Activated CD8-positive, alpha-beta memory T cell treated with anti-CD3 and anti-CD28 coated beads, Interleukin-2, amount 50 U/mL, for 48 hours (primary cell): ENCODE results near the gene HACL1.
"Not testable (repeated sequence)": the region's sequence is repeated elsewhere in the genome, so short reads cannot be mapped to it uniquely, and the experiment has no call there.

Source experiments
- DNase-seq: peaks from one replicate; pipeline ENCODE4 v3.0.0-alpha.2; 2020

HACL1 gene

GRCh38 chr3:15578289-15578867, 23.0 kb downstream of the HACL1 start:
- DNase-seq: no peak

GRCh38 chr3:15576475-15576874, 24.9 kb downstream of the HACL1 start:
- no peak for DNase-seq

GRCh38 chr3:15575446-15575845, 25.9 kb downstream of the HACL1 start:
- DNase-seq: no peak

- no peak for DNase-seq
Measured at GRCh38 chr3:15572138-15572537, 29.2 kb downstream of the HACL1 start.

GRCh38 chr3:15563190-15563589, 38.2 kb downstream of the HACL1 start:
- DNase-seq: no peak

GRCh38 chr3:15562560-15562959, 38.8 kb downstream of the HACL1 start:
- no peak for DNase-seq

- DNase-seq: no peak
Measured at GRCh38 chr3:15558581-15558980, 42.8 kb downstream of the HACL1 start.

GRCh38 chr3:15557511-15557946, 43.8 kb downstream of the HACL1 start:
- DNase-seq: no peak

- DNase-seq: no peak
Measured at GRCh38 chr3:15556512-15556911, 44.9 kb downstream of the HACL1 start.

GRCh38 chr3:15553749-15554148, 47.6 kb downstream of the HACL1 start:
- no peak for DNase-seq

GRCh38 chr3:15551902-15552301, 49.5 kb downstream of the HACL1 start:
- DNase-seq: no peak

GRCh38 chr3:15549846-15550245, 51.5 kb downstream of the HACL1 start:
- DNase-seq: no peak

GRCh38 chr3:15542614-15543013, 58.8 kb downstream of the HACL1 start:
- no peak for DNase-seq

- DNase-seq: no peak
Measured at GRCh38 chr3:15541371-15541770, 60.0 kb downstream of the HACL1 start.

GRCh38 chr3:15539066-15539465, 62.3 kb downstream of the HACL1 start:
- no peak for DNase-seq

- no peak for DNase-seq
Measured at GRCh38 chr3:15538345-15538744, 63.0 kb downstream of the HACL1 start.

- DNase-seq: no peak
Measured at GRCh38 chr3:15536856-15537255, 64.5 kb downstream of the HACL1 start.

- peak; percentile 34 for DNase-seq
Measured at GRCh38 chr3:15535732-15536131, 65.6 kb downstream of the HACL1 start.

- DNase-seq: not testable (repeated sequence)
Measured at GRCh38 chr3:15532614-15533013, 68.8 kb downstream of the HACL1 start.

GRCh38 chr3:15531346-15531745, 70.0 kb downstream of the HACL1 start:
- DNase-seq: no peak

GRCh38 chr3:15528854-15529537, 72.4 kb downstream of the HACL1 start:
- DNase-seq: no peak

GRCh38 chr3:15527031-15527459, 74.3 kb downstream of the HACL1 start:
- DNase-seq: no peak

GRCh38 chr3:15525790-15526189, 75.6 kb downstream of the HACL1 start:
- DNase-seq: no peak

- no peak for DNase-seq
Measured at GRCh38 chr3:15523660-15524417, 77.5 kb downstream of the HACL1 start.
